Upper lobe of right lung (tissue), 1 donor: ENCODE results near the gene JARID2. TPM values are rescaled to one million over a fixed set of nuclear protein-coding genes. Genes with fewer than 3 reads are reported as not detected.

Experiments used
- ATAC-seq: fragments of 200-7000 bp; cut with Tn5 transposase; one replicate; pipeline ENCODE4 v1.9.1; 2020; ENCODE audit warnings: mild to moderate bottlenecking, moderate library complexity
- DNase-seq: peaks from one replicate; pipeline ENCODE4 v3.0.0-alpha.2; 2020
- H3K27ac ChIP-seq: fragments of 200-600 bp; one replicate; pipeline ENCODE4 v1.8.0; 2022
- H3K27me3 ChIP-seq: fragments of 200-600 bp; one replicate; pipeline ENCODE4 v1.8.0; 2022; ENCODE audit warnings: mild to moderate bottlenecking
- H3K36me3 ChIP-seq: fragments of 200-600 bp; one replicate; pipeline ENCODE4 v1.8.0; 2022
- H3K4me1 ChIP-seq: fragments of 200-600 bp; one replicate; pipeline ENCODE4 v1.8.0; 2022
- H3K4me3 ChIP-seq: fragments of 200-600 bp; one replicate; pipeline ENCODE4 v1.8.0; 2022; ENCODE audit warnings: mild to moderate bottlenecking
- H3K9me3 ChIP-seq: fragments of 200-600 bp; one replicate; pipeline ENCODE4 v1.8.0; 2022
- intact Hi-C: fragments of 100-400 bp; cut with DNase I; formaldehyde crosslinking; loops from one replicate; pipeline ENCODE4 v1.11.0; 2022
- total RNA-seq: library from RNA; stranded (reverse); fragmentation: NEBNext Ultra II Directional; extraction: Animal tissue kit (Norgen Biotek cat#: 25700); gene quantifications from one replicate; pipeline ENCODE4 v1.2.1, GENCODE V29; 2021
- TF ChIP-seq, protein P1 (sequence below): fragments of 200-600 bp; IDR thresholded peaks from one replicate; pipeline ENCODE4 v1.8.0; 2022; ENCODE audit warnings: antibody characterized with exemption
- donor health status: DM: no; HTN: yes; CAD: no; lungs with severe emphysema.

Gene JARID2
- total RNA-seq, 1 donor from 2014 or later = 15.1 TPM

- no peaks in the 10 kb centered on the region for H3K27me3 ChIP-seq
- no peaks in the 10 kb centered on the region for H3K9me3 ChIP-seq
- H3K4me3 ChIP-seq = no peak overlapping the region
- TF ChIP-seq, protein P1, sequence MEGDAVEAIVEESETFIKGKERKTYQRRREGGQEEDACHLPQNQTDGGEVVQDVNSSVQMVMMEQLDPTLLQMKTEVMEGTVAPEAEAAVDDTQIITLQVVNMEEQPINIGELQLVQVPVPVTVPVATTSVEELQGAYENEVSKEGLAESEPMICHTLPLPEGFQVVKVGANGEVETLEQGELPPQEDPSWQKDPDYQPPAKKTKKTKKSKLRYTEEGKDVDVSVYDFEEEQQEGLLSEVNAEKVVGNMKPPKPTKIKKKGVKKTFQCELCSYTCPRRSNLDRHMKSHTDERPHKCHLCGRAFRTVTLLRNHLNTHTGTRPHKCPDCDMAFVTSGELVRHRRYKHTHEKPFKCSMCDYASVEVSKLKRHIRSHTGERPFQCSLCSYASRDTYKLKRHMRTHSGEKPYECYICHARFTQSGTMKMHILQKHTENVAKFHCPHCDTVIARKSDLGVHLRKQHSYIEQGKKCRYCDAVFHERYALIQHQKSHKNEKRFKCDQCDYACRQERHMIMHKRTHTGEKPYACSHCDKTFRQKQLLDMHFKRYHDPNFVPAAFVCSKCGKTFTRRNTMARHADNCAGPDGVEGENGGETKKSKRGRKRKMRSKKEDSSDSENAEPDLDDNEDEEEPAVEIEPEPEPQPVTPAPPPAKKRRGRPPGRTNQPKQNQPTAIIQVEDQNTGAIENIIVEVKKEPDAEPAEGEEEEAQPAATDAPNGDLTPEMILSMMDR = no peak
- H3K27ac ChIP-seq = no peak overlapping the region
- DNase-seq (no peak), ATAC-seq (no peak)
- H3K36me3 ChIP-seq = no peaks in the 10 kb centered on the region
- peaks cover 42% of the 10 kb centered on the region for H3K4me1 ChIP-seq
- intact Hi-C loops = no loop called here
Observed at GRCh38 chr6:15253203-15254022, 7.5 kb downstream of the JARID2 start.

GRCh38 chr6:15254070-15254975 lies 8.5 kb downstream of the JARID2 start:
- DNase-seq = no peak
- peaks cover 40% of the 10 kb centered on the region for H3K4me1 ChIP-seq
- intact Hi-C loops = no loop called here

GRCh38 chr6:15255481-15255880 lies 9.6 kb downstream of the JARID2 start:
- no peak overlapping the region for H3K27ac ChIP-seq
- DNase-seq (no peak), ATAC-seq (no peak)
- no peaks in the 10 kb centered on the region for H3K36me3 ChIP-seq
- intact Hi-C loops = no loop called here
- no peak overlapping the region for H3K4me3 ChIP-seq
- H3K27me3 ChIP-seq = no peaks in the 10 kb centered on the region
- no peaks in the 10 kb centered on the region for H3K9me3 ChIP-seq
- TF ChIP-seq, protein P1 = no peak
- peaks cover 42% of the 10 kb centered on the region for H3K4me1 ChIP-seq

More at GRCh38 chr6:15254070-15254975, 8.5 kb downstream of the JARID2 start:
- peak; percentile 63 for ATAC-seq
- H3K27me3 ChIP-seq = no peaks in the 10 kb centered on the region
- H3K36me3 ChIP-seq = no peaks in the 10 kb centered on the region
- no peaks in the 10 kb centered on the region for H3K9me3 ChIP-seq
- no peak overlapping the region for H3K27ac ChIP-seq
- TF ChIP-seq, protein P1 = no peak
- H3K4me3 ChIP-seq = no peak overlapping the region

- TF ChIP-seq, protein P1 = no peak
- Histone ChIP-seq H3K4me3 (no peak overlapping the region), H3K4me1 (peaks cover 47% of the 10 kb centered on the region), H3K36me3 (no peaks in the 10 kb centered on the region), H3K27ac (no peak overlapping the region), H3K9me3 (no peaks in the 10 kb centered on the region), H3K27me3 (no peaks in the 10 kb centered on the region)
- intact Hi-C loops = no loop called here
- ATAC-seq (no peak), DNase-seq (no peak)
Observed at GRCh38 chr6:15255909-15256395, 10.1 kb downstream of the JARID2 start.

DNA sequence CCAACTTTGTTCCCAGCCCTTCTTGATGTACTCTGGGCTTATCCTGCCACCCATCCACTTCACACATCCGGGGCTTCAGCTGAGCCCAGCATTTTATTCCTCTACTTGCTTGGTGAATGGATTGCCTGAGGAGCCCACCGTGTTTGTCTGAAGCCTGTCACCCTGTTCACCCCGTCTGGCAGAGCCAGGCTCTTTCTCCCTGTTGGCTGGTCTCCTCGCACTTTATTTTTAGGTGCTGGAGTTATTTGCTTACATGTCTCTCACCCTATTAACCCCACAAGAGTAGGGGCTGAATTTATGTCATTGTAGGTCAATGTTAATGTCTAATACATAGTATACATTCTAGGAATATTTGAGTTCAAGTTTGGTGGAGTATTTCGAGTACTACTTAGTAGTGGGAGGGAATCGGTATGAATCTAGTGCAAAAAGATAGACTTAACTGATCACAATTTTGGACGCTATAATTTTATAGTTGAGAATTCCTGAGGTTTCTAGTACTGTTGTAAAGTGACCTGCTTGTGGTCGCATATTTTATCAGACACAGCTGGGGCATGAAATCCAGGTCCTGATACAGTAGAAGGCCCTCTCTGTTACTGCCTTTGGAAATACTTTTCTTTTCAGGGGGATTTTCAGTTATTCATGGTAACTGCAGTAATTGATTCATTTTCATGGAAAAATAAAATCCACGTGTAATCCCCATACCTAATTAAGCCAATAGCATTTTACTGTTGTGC lies 10.8 kb downstream of the JARID2 start:
- no peak for ATAC-seq
- H3K36me3 ChIP-seq = no peaks in the 10 kb centered on the region
- H3K4me1 ChIP-seq = peaks cover 43% of the 10 kb centered on the region
- H3K27me3 ChIP-seq = no peaks in the 10 kb centered on the region
- intact Hi-C loops = no loop called here
- H3K27ac ChIP-seq = no peak overlapping the region
- H3K4me3 ChIP-seq = no peak overlapping the region
- TF ChIP-seq, protein P1 = no peak
- DNase-seq = no peak
- no peaks in the 10 kb centered on the region for H3K9me3 ChIP-seq
